HG03520 (cell line): ENCODE results near the gene CEND1.

Source experiments
- ATAC-seq: cut with Tn5 transposase; IDR thresholded peaks from one replicate; pipeline ENCODE4 v1.9.1; 2021; ENCODE audit warnings: mild to moderate bottlenecking, moderate library complexity; ENCODE audit not compliant: unreplicated experiment

CEND1 gene

DNA sequence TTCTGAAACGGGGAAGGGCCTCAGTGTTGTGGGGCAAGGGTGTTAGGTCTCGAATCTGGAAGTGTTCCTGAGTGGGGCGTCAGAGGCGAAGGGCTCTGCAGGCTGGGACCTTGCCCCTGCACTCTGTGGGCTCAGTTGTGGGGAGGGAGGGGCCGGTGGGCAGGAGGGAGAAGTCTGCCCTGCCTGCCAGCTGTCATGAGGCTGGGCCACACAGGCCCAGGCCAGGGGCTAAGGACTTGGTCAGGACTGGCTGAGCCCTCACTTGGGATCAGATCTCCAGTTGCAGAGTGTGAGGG lies 38.0 kb upstream of the CEND1 start, which contains the start of gene CRACR2B:
CRACR2B (plus strand) TSS at position 23 of the 296 bp plus-strand sequence. CDS start 689 bp downstream, outside the sequence.
- no peak for ATAC-seq

DNA sequence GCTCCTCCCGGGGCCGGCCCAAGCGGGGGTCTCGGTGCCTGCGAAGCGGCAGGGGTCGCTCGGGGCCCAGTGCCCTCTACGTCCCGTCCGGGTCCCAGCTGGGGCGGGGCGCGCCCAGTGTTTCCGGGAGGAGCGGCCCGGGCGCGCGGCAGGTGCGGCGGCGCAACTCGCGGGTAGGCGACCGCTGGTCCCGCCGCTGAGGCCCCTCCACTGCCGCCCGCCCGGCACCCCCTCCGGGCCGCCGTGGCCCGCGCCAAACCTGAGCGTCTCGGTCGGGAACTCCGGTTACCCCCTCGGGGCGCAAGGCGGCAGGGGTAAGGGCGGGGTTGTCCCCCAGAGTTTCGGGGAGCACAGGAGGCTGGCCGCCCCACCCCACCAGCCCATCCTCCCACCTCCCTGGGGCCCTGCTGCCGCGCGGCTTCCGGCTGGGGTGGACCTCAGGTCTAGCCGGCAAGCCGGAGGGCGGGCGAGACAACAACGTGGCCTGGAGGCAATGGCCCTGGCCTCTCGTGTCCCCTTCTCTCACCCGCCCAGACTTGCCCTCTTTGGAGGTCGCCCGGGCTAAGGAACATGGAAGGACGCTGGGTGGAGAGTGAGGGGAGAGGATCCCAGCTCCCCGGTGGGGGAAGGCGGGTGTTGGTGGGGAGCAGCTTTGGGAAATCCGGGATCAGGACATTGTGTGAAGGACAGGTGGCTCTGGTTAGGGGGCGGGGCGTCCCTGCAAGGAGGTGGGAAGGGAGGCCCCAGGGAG lies 37.4 kb upstream of the CEND1 start:
- peak; percentile 38 for ATAC-seq

DNA sequence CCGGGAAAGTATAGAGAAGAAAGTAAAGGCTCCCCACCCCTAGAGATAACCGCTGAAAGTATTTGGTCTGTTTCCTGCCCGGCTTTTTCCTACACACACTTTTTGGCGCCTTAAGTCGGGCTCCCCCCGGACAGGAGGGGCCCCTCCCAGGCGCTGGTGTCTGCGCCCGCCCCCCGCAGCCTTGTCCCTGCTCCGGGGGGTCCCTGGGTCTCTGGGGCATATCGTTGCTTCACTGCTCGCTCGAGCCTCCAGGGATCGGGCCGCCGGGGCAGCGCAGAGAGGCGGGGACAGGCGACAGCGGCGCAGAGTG lies 36.9 kb upstream of the CEND1 start:
- ATAC-seq = no peak

DNA sequence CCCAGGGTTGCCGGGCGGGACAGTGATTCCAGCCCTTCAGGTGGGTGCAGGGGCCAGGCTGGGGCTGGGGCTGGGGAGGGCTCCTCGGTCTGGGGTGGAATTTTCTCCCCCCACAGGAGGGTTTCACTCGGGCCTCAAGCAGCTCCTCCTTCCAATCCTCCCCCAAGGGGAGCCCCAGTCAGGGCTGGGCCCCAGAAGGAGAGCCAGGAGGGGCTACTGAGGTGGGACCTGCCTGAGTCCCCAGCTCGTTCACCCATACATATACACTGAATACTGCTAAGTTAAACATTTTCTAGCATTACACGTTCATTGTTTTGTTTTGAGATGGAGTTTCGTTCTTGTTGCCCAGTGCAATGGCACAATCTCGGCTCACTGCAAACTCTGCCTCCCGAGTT lies 36.3 kb upstream of the CEND1 start:
- no peak for ATAC-seq

DNA sequence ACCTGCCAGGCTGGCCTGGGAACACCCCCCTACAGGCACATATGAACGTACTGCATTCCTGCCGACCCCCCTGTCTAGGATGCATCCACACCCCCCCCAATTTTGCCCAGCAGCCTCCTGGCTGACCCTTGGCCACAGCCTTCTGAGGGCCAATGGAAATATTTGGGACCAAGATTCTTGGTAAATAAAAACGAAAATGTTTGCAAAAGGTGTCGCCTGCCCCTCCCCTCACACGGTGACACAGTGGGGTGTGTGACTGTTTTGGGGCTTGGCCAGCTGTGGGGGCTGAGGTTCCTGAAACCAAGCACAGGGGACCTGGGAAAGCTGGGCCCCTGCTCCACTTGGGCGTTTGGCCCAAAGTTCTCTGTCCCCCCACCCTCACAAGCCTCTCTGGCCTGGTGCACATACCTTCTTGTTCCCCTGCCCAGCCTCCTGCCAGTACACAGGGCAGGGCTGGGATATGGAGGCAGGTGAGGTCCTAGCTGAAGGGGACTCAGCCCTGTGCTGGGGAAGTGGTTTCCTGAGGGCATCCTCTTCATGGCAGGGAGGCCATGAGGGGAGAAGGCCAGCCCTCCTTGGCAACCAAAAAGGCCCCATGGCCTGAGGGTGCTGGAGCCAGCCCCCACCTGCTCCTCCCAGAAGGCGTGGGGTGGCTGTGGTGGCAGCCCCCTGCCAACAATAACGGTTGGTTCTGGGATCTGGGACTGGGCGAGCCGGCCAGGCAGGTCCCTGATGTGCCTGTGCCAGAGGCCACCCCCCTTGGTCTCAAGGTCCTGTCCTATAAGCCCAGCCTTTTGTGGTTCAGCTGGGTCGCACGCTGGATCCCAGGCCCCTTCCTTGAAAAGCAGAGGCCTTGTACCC lies 35.7 kb upstream of the CEND1 start:
- no peak for ATAC-seq

DNA sequence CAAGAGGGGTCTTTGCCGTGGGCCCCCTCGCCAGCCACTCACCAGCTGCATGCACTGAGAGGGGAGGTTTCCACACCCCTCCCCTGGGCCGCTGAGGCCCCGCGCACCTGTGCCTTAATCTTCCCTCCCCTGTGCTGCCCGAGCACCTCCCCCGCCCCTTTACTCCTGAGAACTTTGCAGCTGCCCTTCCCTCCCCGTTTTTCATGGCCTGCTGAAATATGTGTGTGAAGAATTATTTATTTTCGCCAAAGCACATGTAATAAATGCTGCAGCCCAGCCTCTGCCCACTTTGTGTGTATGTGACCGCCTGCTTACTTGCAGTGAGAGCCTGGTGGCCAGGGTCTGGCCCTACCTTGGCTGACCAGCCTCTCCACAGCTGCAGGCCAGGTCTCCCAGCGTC lies 35.1 kb upstream of the CEND1 start:
- ATAC-seq = no peak

DNA sequence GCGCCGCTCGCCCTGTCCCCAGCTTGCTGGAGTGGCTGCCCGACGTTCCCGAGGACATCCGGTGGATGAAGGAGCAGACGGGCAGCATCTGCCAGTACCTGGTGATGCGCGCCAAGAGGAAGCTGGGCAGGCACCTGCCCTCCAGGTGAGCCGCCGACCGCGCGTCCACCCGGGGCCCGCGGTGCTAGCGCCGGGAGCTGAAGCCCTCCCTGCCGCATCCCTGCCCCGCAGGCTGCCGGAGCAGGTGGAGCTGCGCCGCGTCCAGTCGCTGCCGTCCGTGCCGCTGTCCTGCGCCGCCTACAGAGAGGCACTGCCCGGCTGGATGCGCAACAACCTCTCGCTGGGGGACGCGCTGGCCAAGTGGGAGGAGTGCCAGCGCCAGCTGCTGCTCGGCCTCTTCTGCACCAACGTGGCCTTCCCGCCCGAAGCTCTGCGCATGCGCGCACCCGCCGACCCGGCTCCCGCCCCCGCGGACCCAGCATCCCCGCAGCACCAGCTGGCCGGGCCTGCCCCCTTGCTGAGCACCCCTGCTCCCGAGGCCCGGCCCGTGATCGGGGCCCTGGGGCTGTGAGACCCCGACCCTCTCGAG lies 34.5 kb upstream of the CEND1 start:
- ATAC-seq = no peak

DNA sequence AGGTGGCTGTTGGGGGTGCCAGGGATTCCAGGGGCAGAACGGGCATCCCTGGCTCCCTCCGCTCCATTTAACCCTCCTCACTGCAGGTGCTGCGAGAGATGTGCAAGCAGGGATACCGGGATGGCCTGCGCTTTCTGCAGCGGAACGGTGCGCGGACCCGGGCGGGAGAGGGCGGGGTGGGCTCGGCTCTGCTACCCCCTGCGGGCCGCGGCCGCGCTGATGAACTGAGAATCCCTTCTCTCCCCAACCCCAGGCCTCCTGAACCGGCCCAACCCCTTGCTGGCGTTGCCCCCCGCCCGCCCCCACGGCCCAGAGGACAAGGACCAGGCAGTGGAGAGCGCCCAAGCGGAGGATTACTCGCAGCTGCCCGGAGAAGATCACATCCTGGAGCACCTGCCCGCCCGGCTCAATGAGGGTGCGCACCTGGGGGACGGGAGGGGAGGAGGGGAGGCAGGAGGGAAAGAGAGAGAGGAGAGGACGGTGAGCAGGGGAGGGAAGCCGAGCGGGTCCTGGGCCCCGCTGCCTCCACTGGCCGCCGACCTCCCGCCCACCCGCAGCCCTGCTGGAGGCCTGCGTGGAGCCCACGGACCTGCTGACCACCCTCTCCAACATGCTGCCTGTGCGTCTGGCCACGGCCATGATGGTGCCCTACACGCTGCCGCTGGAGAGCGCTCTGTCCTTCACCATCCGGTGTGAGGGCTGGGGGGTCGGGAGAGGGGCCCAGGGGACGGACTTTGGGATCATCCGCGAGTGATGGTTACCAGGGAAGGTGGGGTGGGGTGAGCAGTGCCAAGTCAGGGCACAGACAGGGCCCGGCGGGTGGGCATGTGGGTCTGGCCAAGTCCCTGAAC lies 33.8 kb upstream of the CEND1 start:
- no peak for ATAC-seq

DNA sequence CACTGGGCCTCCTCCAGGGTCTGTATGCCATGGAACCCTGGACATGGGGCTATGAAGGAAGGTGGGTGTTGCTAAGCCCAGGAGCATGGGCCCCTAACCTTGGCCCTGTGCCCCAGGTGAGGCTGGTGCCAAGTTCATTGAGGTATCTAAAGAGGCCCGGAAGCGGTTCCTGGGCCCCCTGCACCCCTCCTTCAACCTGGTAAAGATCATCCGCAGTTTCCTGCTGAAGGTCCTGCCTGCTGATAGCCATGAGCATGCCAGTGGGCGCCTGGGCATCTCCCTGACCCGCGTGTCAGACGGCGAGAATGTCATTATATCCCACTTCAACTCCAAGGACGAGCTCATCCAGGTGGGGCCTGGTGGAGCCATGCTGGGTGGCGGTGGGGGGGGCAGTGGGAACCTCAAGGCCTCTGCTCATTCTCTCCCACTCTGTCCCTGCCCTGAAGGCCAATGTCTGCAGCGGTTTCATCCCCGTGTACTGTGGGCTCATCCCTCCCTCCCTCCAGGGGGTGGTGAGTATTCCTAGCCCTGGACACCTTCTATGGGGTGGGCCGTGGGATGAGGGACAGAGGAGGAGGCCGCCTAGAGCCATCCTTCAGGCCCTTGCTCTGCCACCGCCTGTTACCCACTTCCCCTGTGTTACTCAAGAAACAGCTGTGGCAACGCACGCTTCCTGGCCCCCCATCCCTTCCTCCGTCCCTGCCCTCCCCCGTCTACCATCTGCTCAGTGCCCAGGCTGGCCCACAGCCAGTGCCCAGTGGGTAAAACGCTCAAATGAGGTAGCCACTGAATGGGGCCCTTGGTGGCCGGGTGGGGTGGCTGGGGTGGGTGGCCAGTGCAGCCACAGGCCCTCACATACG lies 31.9 kb upstream of the CEND1 start:
- ATAC-seq = no peak

DNA sequence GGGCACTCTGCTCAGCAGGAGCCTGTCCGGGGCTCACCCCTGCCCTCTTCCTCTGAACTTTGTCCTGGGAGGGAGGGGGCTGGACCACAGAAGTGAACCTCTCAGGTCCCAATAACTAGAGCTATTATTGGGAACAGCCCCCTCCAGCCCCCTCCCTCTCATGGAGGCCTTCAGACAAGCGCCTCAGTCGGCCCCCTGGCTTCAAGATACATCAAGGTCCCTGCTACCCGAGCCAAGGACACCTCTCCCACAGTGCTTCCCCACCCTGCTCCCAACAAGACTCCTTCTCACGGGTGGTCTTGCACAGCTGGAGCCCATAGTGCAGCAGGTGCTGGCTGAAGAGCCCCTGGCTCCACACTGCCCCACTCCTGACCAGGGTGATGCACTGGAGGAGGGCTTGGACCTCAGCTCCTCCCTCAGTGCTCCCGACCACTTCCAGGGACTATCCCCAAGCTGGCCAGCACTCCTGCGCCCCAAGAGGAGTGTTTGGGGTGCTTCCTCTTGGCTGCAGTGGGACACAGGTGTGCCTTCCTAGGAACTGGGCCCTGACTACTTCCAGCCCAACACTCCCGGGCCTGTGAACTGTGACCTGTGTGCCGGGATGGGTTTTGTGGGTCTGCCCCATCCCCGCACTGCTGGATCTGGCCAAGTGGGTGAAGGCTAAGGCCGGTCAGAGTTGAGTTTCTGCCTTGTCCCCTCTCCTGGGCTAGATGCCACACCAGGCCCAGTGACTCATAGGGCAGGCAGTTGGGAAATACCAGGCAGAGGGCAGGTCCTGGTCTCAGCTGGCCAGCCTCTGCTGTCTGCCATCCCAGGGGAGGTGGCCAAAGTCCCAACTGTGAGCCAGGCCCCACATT lies 31.0 kb upstream of the CEND1 start:
- ATAC-seq = no peak

DNA sequence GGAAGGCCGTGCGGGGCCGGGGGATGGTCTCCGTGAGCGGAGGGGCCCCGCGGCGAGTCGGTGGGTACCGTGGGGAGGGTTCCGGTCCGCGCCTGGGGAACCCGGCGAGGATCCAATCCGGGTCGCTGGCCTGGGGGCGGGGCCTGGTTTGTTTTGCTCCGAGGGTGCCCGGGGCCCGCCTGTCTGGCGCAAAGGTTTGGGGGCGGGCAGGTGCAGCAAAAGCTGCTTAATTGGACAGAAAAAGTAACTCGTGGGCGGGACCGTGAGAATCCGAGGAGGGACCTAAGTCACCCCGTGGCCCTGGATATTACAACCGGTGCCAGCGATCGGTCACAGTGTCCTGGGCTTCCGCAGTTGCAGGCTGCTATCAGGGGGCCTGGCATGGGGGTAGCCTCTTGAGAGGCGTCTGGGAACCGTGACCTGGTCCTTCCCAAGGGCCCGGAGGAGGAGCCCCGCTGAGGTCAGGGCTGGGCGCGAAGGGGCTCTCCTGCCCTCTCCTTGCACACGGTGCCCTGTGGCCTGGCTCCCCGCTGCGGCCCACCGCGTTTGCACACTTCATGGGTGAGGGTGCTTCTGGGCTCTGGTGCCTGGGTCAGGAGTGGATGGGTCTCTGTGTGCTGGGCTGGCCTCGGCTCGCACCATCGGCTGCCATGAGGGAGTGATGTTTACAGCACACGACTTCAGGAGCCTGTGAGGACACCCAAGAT lies 30.2 kb upstream of the CEND1 start:
- peak; percentile 40 for ATAC-seq

DNA sequence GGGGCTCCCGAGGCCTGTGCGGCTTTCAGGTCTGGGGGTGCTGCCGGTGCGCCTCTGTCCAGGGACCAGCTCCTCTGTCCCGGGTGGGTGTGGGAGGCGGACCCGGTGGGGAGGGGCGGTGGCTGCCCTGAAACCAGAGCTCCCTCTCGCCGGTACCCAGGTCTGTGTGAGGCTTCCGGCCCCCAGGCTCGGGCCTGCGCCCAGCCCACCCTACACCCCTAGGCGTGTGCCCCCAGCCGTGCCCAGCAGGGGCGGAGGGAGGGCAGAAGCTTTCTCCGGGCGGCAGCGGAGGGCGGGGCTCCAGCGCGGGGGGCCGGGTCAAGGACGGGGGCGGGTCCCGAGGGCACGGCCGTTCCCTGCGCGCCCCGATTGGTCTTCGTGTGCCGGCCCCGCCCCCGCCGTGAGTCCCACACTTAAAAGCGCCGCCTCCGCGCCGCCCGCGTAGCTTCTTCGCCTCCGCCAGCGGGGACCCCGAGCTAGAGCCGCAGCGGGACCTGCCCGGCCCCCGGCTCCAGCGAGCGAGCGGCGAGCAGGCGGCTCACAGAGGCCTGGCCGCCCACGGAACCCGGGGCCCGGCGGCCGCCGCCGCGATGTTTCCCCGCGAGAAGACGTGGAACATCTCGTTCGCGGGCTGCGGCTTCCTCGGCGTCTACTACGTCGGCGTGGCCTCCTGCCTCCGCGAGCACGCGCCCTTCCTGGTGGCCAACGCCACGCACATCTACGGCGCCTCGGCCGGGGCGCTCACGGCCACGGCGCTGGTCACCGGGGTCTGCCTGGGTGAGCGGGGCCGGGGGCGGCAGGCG lies 29.4 kb upstream of the CEND1 start:
- ATAC-seq = peak; percentile 56

DNA sequence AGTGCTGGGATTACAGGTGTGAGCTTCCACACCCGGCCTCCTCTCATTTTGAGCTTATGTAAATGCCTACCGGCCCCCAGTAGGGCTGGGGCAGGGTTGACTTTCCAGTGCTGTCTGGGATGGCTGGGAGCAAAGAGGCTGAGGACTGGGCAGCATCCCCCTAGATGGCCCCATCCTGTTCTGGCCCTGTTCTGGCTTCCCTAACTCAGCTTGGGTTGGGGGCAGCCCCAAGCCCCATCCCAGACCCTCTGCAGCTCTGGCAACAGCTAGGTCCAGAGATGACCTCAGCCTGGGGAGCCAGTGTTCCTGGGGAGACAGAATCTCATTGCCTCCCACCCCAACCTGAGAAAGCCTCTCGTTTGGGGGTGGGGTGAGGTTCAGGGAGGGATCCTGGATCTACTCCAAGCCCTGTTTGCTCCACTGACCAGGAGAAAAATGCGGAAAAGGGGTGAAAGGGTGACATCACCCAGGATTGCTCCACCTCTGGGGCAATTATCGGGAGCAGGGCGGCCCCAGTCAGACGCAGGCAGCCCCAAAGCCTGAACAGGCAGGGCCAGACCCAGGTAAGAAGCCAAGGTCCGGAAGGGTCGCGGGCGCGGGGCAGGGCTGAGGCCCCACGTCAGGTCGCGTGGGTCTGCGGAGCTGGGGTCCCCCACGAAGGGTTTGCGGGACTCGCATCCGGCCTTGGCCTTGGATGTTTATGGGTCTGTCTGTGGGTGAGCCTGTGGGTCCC lies 28.7 kb upstream of the CEND1 start, which contains the start of gene PNPLA2:
PNPLA2 (plus strand) TSS at position 519 of the 733 bp plus-strand sequence. CDS start 805 bp downstream, outside the sequence.
- no peak for ATAC-seq

DNA sequence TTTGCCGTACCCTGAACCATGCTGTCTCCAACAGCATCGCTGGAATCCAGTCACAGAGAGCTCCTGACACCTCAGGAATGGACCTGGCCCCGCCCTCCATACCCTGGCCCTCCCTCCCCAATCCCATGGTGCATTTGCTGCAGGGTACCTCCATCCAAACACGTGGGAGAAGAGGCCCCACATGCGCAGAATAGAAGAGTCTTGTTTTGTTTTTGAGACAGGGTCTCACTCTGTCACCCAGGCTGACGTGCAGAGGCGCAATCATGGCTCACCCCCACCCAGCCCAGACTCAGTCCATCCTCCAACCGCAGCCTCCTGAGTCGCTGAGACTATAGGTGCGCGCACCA lies 26.5 kb upstream of the CEND1 start:
- ATAC-seq = no peak

DNA sequence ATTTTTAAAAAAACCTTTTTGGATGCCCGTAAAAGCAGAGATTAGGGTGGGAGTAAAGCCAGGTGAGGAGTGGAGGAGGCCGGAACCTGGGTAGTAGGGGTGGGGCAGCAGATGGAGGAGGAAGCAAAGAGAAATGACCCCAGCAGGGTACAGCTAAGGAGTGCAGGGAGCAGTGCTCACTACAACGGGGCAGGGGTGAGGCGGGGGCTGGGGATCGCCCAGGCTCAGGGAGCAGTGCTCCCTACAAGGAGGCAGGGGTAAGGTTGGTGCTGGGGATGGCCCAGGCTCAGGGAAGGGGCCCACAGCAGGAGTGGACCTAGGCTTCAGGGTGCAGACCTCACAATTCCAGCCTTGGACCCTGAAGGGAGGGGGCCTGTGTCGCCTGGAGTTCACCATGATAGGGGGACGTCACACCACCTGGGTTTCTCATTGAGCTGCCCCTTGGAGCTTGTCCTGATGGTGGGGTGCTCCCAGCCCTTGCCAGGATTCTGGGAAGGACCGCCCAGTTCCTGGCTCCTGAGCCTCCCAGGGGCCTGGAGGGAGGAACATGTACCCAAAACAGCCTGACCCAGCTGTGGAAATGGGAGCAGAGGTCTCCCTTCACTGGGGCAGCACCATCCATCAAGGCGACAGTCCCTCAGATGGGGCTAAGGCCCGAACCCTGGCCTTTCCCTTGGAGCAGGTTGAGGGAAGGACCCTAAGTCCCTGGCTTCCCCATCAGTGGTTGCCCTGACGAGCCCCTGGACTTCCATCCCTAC lies 26.0 kb upstream of the CEND1 start:
- no peak for ATAC-seq

DNA sequence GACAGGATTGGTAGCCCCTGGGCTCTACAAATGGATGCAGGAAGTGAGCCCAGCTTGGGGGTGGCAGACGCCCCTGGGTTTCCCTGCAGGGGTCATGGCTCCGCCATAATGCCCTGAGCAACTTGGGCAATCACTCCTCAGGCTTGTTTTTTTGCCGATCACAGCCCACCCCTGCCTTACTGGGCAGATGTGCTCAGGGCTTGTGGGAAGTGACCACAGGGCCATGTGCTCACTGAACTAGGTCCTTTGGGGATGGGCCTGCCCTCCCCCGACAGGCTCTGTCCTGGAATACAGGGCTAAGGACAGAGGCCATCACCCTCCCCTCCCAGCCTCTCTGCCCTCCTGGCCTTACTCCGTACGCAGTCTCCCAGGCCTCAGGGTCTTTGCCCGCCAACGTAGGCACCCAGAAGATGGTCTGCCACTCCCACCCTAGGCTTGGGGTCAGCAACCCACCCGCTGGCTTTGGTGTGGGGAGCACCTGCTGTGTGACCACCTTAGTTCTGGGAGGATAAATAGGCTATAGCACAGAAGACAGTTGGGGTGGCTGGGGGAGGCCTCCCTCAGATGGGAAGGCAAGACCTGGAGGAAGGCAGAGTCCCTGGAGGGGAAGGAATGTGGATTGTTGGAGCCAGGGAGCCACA lies 23.7 kb upstream of the CEND1 start:
- no peak for ATAC-seq
